ENCODE results near the gene TAGLN2.

GRCh38 chr1:159941591-159942560, 16.6 kb upstream of the TAGLN2 start:
- TF ChIP-seq REST (IDR thresholded peaks at IDR 0.05; ENCODE audit: insufficient replicate concordance, low read depth) = no peak
- no peak for TF ChIP-seq CTCF (IDR thresholded peaks at IDR 0.05; ENCODE audit: insufficient read depth, low read length)
- TF ChIP-seq GABPA (IDR thresholded peaks at IDR 0.05; ENCODE audit: low read depth) = no peak
- no peak for TF ChIP-seq SPI1 (IDR thresholded peaks at IDR 0.05; ENCODE audit: borderline replicate concordance, low read depth)
- no peak for TF ChIP-seq POLR2AphosphoS5 (IDR thresholded peaks at IDR 0.05; ENCODE audit: low read depth)
